GM12872 (cell line): ENCODE results near the gene HSF2BP.

Experiments
- CTCF ChIP-seq: IDR thresholded peaks from 3 replicates; pipeline ENCODE4 v1.5.1; 2011; ENCODE audit warnings: low read depth, mild to moderate bottlenecking, low read length, moderate library complexity; ENCODE audit not compliant: insufficient read depth

The HSF2BP gene

GRCh38 chr21:43659136-43660000 is at the start of gene HSF2BP, which contains the start of gene RRP1B:
Gene HSF2BP (minus strand): TSS chr21:43659488. CDS start chr21:43658096, 1,392 bp downstream.
Gene RRP1B (plus strand): TSS chr21:43659560. CDS start chr21:43659665, 105 bp downstream.
- TF ChIP-seq CTCF = no peak

GRCh38 chr21:43708745-43709381 is 49.6 kb upstream of the HSF2BP start:
- no peak for TF ChIP-seq CTCF

- no peak for TF ChIP-seq CTCF
These were observed 48.2 kb upstream of the HSF2BP start for GRCh38 chr21:43707462-43707861.

- TF ChIP-seq CTCF = no peak
These were observed 44.0 kb upstream of the HSF2BP start for GRCh38 chr21:43703035-43703880.

- TF ChIP-seq CTCF = no peak
These were observed 43.4 kb upstream of the HSF2BP start for GRCh38 chr21:43702785-43703034.

- no peak for TF ChIP-seq CTCF
These were observed 42.9 kb upstream of the HSF2BP start for GRCh38 chr21:43701936-43702784.
